ENCODE measurements around the gene A4GALT. TPM values are rescaled to one million over a fixed set of nuclear protein-coding genes. Genes with fewer than 3 reads are reported as not detected.

Gene A4GALT
- total and polyA plus RNA-seq, 10 of the 15 experiments (the other 5 are each of a cell fraction or from before 2014, with no cell fraction given), result 0.04 to 3.9 (median 2.3) TPM; not detected in 1

- peak; percentile 45 for TF ChIP-seq PBX3 (IDR thresholded peaks at IDR 0.05; ENCODE audit: insufficient replicate concordance, low read depth, low read length)
- no peak for TF ChIP-seq SP1 (IDR thresholded peaks at IDR 0.05; ENCODE audit: low read depth, low read length)
- peak; percentile 70 for TF ChIP-seq RUNX3 (IDR thresholded peaks at IDR 0.05; ENCODE audit: low read length)
- peak; percentile 83 for TF ChIP-seq MEF2B (IDR thresholded peaks at IDR 0.05; ENCODE audit: partially characterized antibody, poor library complexity, severe bottlenecking)
- peak; percentile 54; the same call in 1 of the 2 replicates for TF ChIP-seq CHD2 (IDR thresholded peaks at IDR 0.05; ENCODE audit: borderline replicate concordance, low read depth, low read length)
- TF ChIP-seq IKZF1 (conservative IDR thresholded peaks at IDR 0.05), result peak; percentile 98
- TF ChIP-seq MTA3 (IDR thresholded peaks at IDR 0.05; ENCODE audit: borderline replicate concordance, low read length), result no peak
- TF ChIP-seq RFX5 (IDR thresholded peaks at IDR 0.05; ENCODE audit: low read depth, low read length), result peak; percentile 15; the same call in 1 of the 2 replicates
- TF ChIP-seq CREM (IDR thresholded peaks at IDR 0.05; ENCODE audit: low read depth), result peak; percentile 80
- no peak for TF ChIP-seq SUZ12 (IDR thresholded peaks at IDR 0.05; ENCODE audit: unreplicated experiment)
- TF ChIP-seq SMC3 (IDR thresholded peaks at IDR 0.05; ENCODE audit: borderline replicate concordance, low read length), result no peak
- TF ChIP-seq USF2 (IDR thresholded peaks at IDR 0.05; ENCODE audit: borderline replicate concordance, low read depth, low read length), result no peak
- peak; percentile 56 for TF ChIP-seq SKIL (IDR thresholded peaks at IDR 0.05; ENCODE audit: low read depth, poor library complexity, severe bottlenecking)
- TF ChIP-seq PAX5 (IDR thresholded peaks at IDR 0.05; ENCODE audit: borderline replicate concordance, low read depth, low read length), result peak; percentile 54; the same call in 1 of the 2 replicates
- TF ChIP-seq PKNOX1 (IDR thresholded peaks at IDR 0.05), result peak; percentile 79
- peak; percentile 88 for TF ChIP-seq EED (IDR thresholded peaks at IDR 0.05; ENCODE audit: low read depth)
- peak; percentile 39; the same call in 1 of the 2 replicates for TF ChIP-seq BACH1 (IDR thresholded peaks at IDR 0.05; ENCODE audit: borderline replicate concordance)
- TF ChIP-seq YBX1 (IDR thresholded peaks at IDR 0.05), result no peak
- peak; percentile 17; the same call in 1 of the 2 replicates for TF ChIP-seq MAX (IDR thresholded peaks at IDR 0.05; ENCODE audit: low read depth, low read length)
- peak; percentile 38; the same call in 1 of the 2 replicates for TF ChIP-seq RB1 (IDR thresholded peaks at IDR 0.05; ENCODE audit: borderline replicate concordance)
- TF ChIP-seq BCL11A (IDR thresholded peaks at IDR 0.05; ENCODE audit: low read depth, low read length), result no peak
- TF ChIP-seq GATAD2B (conservative IDR thresholded peaks at IDR 0.05; ENCODE audit: low read depth), result peak; percentile 69; the same call in 1 of the 2 replicates
- TF ChIP-seq JUND (IDR thresholded peaks at IDR 0.05; ENCODE audit: low read depth, low read length), result 0 out of 2 replicates have a peak, but pooled peaks have one; percentile 22
- no peak for TF ChIP-seq E2F4 (IDR thresholded peaks at IDR 0.05; ENCODE audit: low read depth, low read length)
- TF ChIP-seq CREB1 (IDR thresholded peaks at IDR 0.05; ENCODE audit: low read depth), result peak; percentile 60
- TF ChIP-seq JUNB (IDR thresholded peaks at IDR 0.05), result 0 out of 2 replicates have a peak, but pooled peaks have one; percentile 11
Measured at GRCh38 chr22:42764895-42765363, 44.3 kb upstream of the A4GALT start (continued).
